Uterus (tissue), 2 donors: Measurements from ENCODE around the gene SURF2.

ENCODE experiments used
- POLR2A ChIP-seq, 2 donors: fragments of 450-650 bp; IDR thresholded peaks; one replicate each; pipeline ENCODE4 v1.6.1; 2016; ENCODE audit warnings: antibody characterized with exemption in 2 of 2, mild to moderate bottlenecking in 1 of 2, moderate library complexity in 1 of 2
- TF ChIP-seq, protein P1 (sequence below), 4 experiments: fragments of 200-600 bp in 2 of 4; fragments of 450-650 bp in 2 of 4; sonication (generic) in 2 of 4; IDR thresholded peaks; one replicate each; pipeline ENCODE4 v1.5.1; 2016 to 2019; ENCODE audit warnings: antibody characterized with exemption in 4 of 4, mild to moderate bottlenecking in 2 of 4, moderate library complexity in 1 of 4

GRCh38 chr9:133371261-133371711, 14.9 kb downstream of the SURF2 start:
- TF ChIP-seq, protein P1, sequence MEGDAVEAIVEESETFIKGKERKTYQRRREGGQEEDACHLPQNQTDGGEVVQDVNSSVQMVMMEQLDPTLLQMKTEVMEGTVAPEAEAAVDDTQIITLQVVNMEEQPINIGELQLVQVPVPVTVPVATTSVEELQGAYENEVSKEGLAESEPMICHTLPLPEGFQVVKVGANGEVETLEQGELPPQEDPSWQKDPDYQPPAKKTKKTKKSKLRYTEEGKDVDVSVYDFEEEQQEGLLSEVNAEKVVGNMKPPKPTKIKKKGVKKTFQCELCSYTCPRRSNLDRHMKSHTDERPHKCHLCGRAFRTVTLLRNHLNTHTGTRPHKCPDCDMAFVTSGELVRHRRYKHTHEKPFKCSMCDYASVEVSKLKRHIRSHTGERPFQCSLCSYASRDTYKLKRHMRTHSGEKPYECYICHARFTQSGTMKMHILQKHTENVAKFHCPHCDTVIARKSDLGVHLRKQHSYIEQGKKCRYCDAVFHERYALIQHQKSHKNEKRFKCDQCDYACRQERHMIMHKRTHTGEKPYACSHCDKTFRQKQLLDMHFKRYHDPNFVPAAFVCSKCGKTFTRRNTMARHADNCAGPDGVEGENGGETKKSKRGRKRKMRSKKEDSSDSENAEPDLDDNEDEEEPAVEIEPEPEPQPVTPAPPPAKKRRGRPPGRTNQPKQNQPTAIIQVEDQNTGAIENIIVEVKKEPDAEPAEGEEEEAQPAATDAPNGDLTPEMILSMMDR (IDR thresholded peaks at IDR 0.05), result no peak
- no peak for TF ChIP-seq POLR2A (IDR thresholded peaks at IDR 0.05)
